HUES64 (cell line): ENCODE measurements around the gene SORCS3.

Source experiments
- H3K27ac ChIP-seq: 2 replicates; pipeline ENCODE4 v1.7.0; 2013; ENCODE audit warnings: low read depth, low read length, inconsistent platforms
- H3K27me3 ChIP-seq: 2 replicates; pipeline ENCODE4 v1.6.1; 2013; ENCODE audit warnings: mild to moderate bottlenecking, low read length; ENCODE audit not compliant: insufficient read depth
- H3K36me3 ChIP-seq: 2 replicates; pipeline ENCODE4 v1.6.1; 2013; ENCODE audit warnings: mild to moderate bottlenecking, low read length; ENCODE audit not compliant: insufficient read depth
- H3K4me1 ChIP-seq: 2 replicates; pipeline ENCODE4 v1.6.1; 2013; ENCODE audit warnings: mild to moderate bottlenecking, low read length, moderate library complexity; ENCODE audit not compliant: insufficient read depth
- H3K4me3 ChIP-seq: 2 replicates; pipeline ENCODE4 v1.5.1; 2013; ENCODE audit warnings: mild to moderate bottlenecking, low read length, moderate library complexity
- H3K9ac ChIP-seq: 2 replicates; pipeline ENCODE4 v1.6.1; 2013; ENCODE audit warnings: mild to moderate bottlenecking, low read depth, low read length
- H3K9me3 ChIP-seq: 2 replicates; pipeline ENCODE4 v1.6.1; 2013; ENCODE audit warnings: low read depth, low read length; ENCODE audit not compliant: insufficient read depth
- WGBS: fragments of 150-250, 120-280 bp; methylation state at CpG from one replicate; pipeline ENCODE4 v1.1.7; 2013; ENCODE audit warnings: missing lambda C conversion rate; 5-methylcytosine and 5-hydroxymethylcytosine counted together

SORCS3 gene

GRCh38 chr10:105150259-105150880 lies 509.3 kb downstream of the SORCS3 start:
- Histone ChIP-seq H3K4me1 (no peaks in the 10 kb centered on the region), H3K9ac (no peak overlapping the region), H3K27me3 (no peaks in the 10 kb centered on the region), H3K4me3 (no peak overlapping the region), H3K27ac (no peak overlapping the region), H3K9me3 (no peaks in the 10 kb centered on the region), H3K36me3 (no peaks in the 10 kb centered on the region)
- WGBS, result 90% methylated on average over 4 of the region's 4 CpGs

GRCh38 chr10:105154736-105155135 lies 513.6 kb downstream of the SORCS3 start:
- H3K27ac ChIP-seq, result no peak overlapping the region
- no peaks in the 10 kb centered on the region for H3K4me1 ChIP-seq
- H3K4me3 ChIP-seq, result no peak overlapping the region
- 98% methylated on average over 4 of the region's 4 CpGs for WGBS
- no peaks in the 10 kb centered on the region for H3K36me3 ChIP-seq
- H3K9ac ChIP-seq, result no peak overlapping the region
- no peaks in the 10 kb centered on the region for H3K9me3 ChIP-seq
- H3K27me3 ChIP-seq, result no peaks in the 10 kb centered on the region

GRCh38 chr10:105159268-105159667 lies 518.2 kb downstream of the SORCS3 start:
- no peak overlapping the region for H3K9ac ChIP-seq
- no peaks in the 10 kb centered on the region for H3K9me3 ChIP-seq
- no peaks in the 10 kb centered on the region for H3K36me3 ChIP-seq
- no peaks in the 10 kb centered on the region for H3K4me1 ChIP-seq
- no peak overlapping the region for H3K4me3 ChIP-seq
- H3K27me3 ChIP-seq, result no peaks in the 10 kb centered on the region
- 88% methylated on average over 1 of the region's 1 CpG for WGBS
- no peak overlapping the region for H3K27ac ChIP-seq

DNA sequence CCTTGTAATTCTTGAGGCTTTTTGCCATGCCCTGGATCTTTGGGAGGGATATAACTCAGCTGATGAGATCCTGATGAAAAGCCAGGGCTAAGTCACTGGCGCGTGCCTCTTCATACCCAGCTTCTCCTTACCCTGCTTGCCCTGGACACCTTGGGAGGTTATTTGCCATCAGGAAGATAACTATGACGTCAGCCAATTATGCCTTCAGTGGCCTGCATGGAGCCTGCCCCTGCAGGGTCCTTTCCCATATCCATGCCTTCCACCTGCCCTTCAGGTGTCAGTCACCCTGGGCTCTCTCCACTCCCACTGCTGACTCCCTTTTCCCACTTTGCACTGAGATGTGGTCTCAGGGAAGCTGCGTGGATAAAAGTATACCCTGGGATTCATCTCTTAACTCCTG lies 520.1 kb downstream of the SORCS3 start:
- Histone ChIP-seq H3K9me3 (no peaks in the 10 kb centered on the region), H3K9ac (no peak overlapping the region), H3K36me3 (no peaks in the 10 kb centered on the region), H3K4me1 (no peaks in the 10 kb centered on the region), H3K27me3 (no peaks in the 10 kb centered on the region), H3K4me3 (no peak overlapping the region), H3K27ac (no peak overlapping the region)
- WGBS, result 92% methylated on average over 4 of the region's 4 CpGs

DNA sequence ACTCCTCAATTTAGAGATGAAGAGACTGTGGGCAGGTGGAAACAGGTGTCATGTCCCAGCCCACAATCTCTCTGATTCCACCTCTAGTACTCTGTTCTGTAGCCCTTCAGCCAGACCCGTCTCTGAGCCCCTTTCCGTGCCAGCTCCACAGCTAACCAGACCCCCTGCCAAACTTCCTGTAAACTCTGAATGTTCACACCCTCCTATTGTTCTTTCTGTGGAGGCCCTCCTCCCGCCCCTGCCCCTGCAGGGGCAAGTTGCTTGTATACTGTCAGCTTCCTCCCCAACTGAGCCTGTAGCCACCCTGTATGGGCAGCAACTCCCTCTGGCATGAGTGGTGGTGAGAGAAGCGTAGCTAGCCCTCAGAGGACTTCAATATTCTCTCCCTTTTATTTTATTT lies 520.7 kb downstream of the SORCS3 start:
- Histone ChIP-seq H3K27me3 (no peaks in the 10 kb centered on the region), H3K4me3 (no peak overlapping the region), H3K36me3 (no peaks in the 10 kb centered on the region), H3K4me1 (no peaks in the 10 kb centered on the region), H3K9me3 (no peaks in the 10 kb centered on the region), H3K27ac (no peak overlapping the region), H3K9ac (no peak overlapping the region)
- 58% methylated on average over 3 of the region's 4 CpGs for WGBS

DNA sequence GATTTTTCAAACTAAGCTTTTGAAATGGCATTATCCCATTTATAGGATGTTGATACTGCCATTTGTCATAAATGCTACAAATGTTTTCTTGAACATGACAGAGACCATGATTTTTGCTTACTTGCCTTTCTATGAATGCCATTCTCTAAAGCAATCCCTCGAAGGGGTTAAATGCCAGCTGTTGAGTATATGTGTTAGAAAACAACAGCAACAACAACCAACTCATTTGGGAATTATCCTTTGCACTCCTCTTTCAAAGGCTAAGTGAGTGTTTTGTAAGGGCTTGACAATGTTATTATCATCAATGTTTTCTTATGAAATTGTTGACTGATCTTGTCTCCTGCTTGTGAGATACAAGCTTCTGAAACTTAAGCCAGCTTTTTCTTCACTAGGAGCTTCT lies 529.4 kb downstream of the SORCS3 start:
- H3K9ac ChIP-seq, result no peak overlapping the region
- H3K27ac ChIP-seq, result no peak overlapping the region
- no peaks in the 10 kb centered on the region for H3K36me3 ChIP-seq
- H3K4me3 ChIP-seq, result no peak overlapping the region
- H3K9me3 ChIP-seq, result no peaks in the 10 kb centered on the region
- H3K27me3 ChIP-seq, result no peaks in the 10 kb centered on the region
- no peaks in the 10 kb centered on the region for H3K4me1 ChIP-seq
- WGBS, result no CpG with 5 or more reads among the region's 1 CpG

- no peaks in the 10 kb centered on the region for H3K4me1 ChIP-seq
- H3K9me3 ChIP-seq, result no peaks in the 10 kb centered on the region
- WGBS, result 100% methylated on average over 1 of the region's 3 CpGs
Measured at GRCh38 chr10:105171945-105172344, 530.9 kb downstream of the SORCS3 start.

DNA sequence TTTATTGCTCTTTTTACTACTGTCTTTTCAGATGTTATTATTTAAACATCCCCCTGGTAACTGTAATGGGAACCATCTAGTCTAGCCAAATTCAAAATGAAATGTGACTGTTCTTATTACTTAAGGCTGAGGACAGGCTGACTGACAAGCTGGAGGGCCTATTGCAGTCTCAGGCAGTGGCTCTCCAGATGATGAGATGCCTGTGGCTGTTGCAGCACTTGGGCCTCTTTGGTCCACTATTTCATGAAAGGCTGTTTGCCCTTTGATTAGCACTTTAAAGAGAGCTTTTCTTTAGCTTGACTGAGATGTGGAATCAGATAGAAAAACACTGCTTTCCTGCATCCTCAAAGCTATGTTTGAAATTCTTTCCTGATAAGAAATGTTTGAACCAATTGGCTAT lies 540.5 kb downstream of the SORCS3 start:
- H3K9ac ChIP-seq, result no peak overlapping the region
- no peaks in the 10 kb centered on the region for H3K36me3 ChIP-seq
- H3K4me1 ChIP-seq, result no peaks in the 10 kb centered on the region
- H3K4me3 ChIP-seq, result no peak overlapping the region
- no peaks in the 10 kb centered on the region for H3K27me3 ChIP-seq
- H3K27ac ChIP-seq, result no peak overlapping the region
- no peaks in the 10 kb centered on the region for H3K9me3 ChIP-seq

More at GRCh38 chr10:105171945-105172344, 530.9 kb downstream of the SORCS3 start:
- Histone ChIP-seq H3K27ac (no peak overlapping the region), H3K27me3 (no peaks in the 10 kb centered on the region), H3K4me3 (no peak overlapping the region), H3K9ac (no peak overlapping the region), H3K36me3 (no peaks in the 10 kb centered on the region)

DNA sequence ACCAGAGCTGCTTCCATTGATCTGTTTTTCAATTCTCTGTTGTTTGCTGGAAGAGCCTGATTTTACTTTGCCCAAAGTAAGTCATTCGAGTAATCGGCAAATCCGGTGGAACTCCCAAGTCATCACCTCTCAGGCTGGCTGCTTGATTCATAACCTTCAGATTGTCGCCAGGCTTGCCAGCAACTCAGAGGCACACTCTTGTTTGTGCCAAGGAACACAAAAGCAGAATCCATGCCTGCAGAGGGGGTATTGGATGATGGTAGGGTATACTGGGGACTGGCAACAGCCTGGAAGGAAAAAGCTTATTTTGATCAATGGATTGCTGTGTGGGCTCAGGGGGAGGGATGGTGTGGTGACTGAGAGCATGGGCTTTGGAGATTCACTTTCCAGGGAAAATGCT lies 542.4 kb downstream of the SORCS3 start:
- 94% methylated on average over 4 of the region's 4 CpGs for WGBS
- Histone ChIP-seq H3K27me3 (no peaks in the 10 kb centered on the region), H3K9me3 (no peaks in the 10 kb centered on the region)

GRCh38 chr10:105185161-105185560 lies 544.1 kb downstream of the SORCS3 start:
- Histone ChIP-seq H3K9ac (no peak overlapping the region), H3K27ac (no peak overlapping the region), H3K9me3 (no peaks in the 10 kb centered on the region), H3K4me1 (no peaks in the 10 kb centered on the region), H3K36me3 (no peaks in the 10 kb centered on the region), H3K27me3 (no peaks in the 10 kb centered on the region), H3K4me3 (no peak overlapping the region)
- WGBS, result 98% methylated on average over 4 of the region's 4 CpGs

More for the DNA sequence above, 542.4 kb downstream of the SORCS3 start:
- no peaks in the 10 kb centered on the region for H3K36me3 ChIP-seq
- no peak overlapping the region for H3K27ac ChIP-seq
- H3K9ac ChIP-seq, result no peak overlapping the region
- H3K4me1 ChIP-seq, result no peaks in the 10 kb centered on the region
- H3K4me3 ChIP-seq, result no peak overlapping the region

DNA sequence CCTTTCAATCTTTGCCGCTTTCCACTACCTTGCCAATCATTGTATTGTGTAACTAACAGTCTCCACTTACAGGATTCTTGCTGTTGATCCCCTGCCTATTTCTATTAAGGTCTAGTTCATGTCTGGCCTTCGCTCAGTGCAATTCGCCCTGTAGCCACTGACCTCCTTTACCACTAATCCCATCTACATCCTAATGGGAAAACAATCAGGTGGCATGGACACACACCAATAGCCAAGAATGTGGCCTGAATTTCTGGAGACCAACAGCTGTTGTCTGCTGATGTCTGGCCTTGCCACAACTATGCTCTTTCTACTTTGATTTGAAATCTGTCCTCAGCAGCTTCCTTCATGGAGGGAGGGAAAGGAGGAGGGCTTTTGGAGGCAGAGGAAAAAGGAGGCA lies 546.2 kb downstream of the SORCS3 start:
- H3K4me3 ChIP-seq, result no peak overlapping the region
- H3K36me3 ChIP-seq, result no peaks in the 10 kb centered on the region
- H3K27me3 ChIP-seq, result no peaks in the 10 kb centered on the region
- 93% methylated on average over 3 of the region's 3 CpGs for WGBS
- H3K9me3 ChIP-seq, result no peaks in the 10 kb centered on the region
- no peak overlapping the region for H3K27ac ChIP-seq
- no peak overlapping the region for H3K9ac ChIP-seq
- no peaks in the 10 kb centered on the region for H3K4me1 ChIP-seq
